ENCODE measurements around the gene ART5.

GRCh38 chr11:3679077-3679476 lies 37.3 kb upstream of the ART5 start:
- TF ChIP-seq POLR2AphosphoS5 (IDR thresholded peaks at IDR 0.05) (no peak), POLR2A (IDR thresholded peaks at IDR 0.05) (no peak)
- TF ChIP-seq, protein P1, sequence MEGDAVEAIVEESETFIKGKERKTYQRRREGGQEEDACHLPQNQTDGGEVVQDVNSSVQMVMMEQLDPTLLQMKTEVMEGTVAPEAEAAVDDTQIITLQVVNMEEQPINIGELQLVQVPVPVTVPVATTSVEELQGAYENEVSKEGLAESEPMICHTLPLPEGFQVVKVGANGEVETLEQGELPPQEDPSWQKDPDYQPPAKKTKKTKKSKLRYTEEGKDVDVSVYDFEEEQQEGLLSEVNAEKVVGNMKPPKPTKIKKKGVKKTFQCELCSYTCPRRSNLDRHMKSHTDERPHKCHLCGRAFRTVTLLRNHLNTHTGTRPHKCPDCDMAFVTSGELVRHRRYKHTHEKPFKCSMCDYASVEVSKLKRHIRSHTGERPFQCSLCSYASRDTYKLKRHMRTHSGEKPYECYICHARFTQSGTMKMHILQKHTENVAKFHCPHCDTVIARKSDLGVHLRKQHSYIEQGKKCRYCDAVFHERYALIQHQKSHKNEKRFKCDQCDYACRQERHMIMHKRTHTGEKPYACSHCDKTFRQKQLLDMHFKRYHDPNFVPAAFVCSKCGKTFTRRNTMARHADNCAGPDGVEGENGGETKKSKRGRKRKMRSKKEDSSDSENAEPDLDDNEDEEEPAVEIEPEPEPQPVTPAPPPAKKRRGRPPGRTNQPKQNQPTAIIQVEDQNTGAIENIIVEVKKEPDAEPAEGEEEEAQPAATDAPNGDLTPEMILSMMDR (IDR thresholded peaks at IDR 0.05): no peak
